ENCODE data around the gene TBXA2R. TPM values are rescaled to one million over a fixed set of nuclear protein-coding genes. Genes with fewer than 3 reads are reported as not detected.
A peak's percentile ranks its signal among the peaks of the same experiment; 100 is the strongest.

TBXA2R gene
- total RNA-seq, 2 experiments from 2014 or later: 0.20 to 0.23 TPM

DNA sequence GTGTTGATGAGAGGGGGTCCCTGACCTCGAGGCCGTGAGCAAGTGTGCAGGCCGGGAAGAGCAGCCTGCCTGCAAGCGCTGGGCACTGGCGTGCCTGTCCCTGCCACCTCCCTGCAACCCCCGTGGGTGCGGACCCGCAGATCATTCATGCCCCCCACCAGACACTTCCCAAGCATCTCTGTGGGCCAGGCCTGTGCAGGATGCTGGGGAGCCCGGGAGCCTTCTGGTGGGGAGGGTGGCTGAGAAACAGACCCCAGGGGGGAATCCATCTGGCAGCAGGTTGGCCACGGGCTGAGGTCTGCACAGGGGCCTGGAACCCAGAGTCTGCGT, 38.4 kb upstream of the TBXA2R start:
- no peak for DNase-seq
- no peak overlapping the region for H3K4me3 Mint-ChIP-seq
- H3K36me3 Mint-ChIP-seq (ENCODE audit: low read depth): no peaks in the 10 kb centered on the region
- CTCF ChIA-PET: no interaction called here
- POLR2A ChIA-PET: no interaction called here
- no peaks in the 10 kb centered on the region for H3K4me1 Mint-ChIP-seq
- no peaks in the 10 kb centered on the region for H3K27me3 Mint-ChIP-seq
- H3K9me3 Mint-ChIP-seq: no peaks in the 10 kb centered on the region
- no peak overlapping the region for H3K27ac Mint-ChIP-seq

- Mint-ChIP-seq H3K4me3 (no peak overlapping the region), H3K4me1 (no peaks in the 10 kb centered on the region), H3K27ac (no peak overlapping the region)
Observed at GRCh38 chr19:3644351-3645066, 37.8 kb upstream of the TBXA2R start.

DNA sequence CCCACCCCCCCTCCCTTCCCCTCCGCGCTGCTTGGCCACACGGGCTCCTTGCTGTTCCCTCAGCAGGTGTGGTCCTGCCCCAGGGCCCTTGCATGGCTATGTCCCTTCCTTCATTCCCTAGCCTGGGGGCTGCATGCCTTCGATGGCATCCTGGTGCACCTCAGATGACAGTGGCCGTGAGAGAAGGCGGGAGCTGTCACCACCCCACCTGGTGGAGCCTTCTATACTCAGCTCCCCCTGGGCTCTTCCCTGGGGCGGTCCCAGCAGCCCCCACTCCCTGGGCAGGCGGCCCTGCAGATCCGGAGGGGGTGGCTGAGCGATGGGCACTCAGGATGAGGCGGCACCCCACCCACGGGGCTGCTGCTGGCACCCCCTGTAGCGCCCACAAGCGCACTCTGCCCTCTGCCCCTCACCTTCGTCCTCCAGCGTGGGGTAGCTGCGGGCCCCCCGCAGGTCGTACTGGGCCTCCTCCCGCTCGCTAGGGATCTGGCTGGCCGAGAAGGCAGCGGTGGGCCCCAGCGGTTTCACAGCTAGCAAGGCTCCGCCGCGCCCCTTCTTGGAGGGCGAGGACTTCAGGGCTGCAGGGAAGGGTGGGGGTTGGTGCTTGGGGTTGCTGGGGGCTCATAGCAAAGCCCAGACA, 37.1 kb upstream of the TBXA2R start:
- H3K4me3 Mint-ChIP-seq: no peak overlapping the region
- H3K27me3 Mint-ChIP-seq: no peaks in the 10 kb centered on the region
- H3K27ac Mint-ChIP-seq: no peak overlapping the region
- H3K4me1 Mint-ChIP-seq: no peaks in the 10 kb centered on the region
- DNase-seq: no peak
- H3K36me3 Mint-ChIP-seq (ENCODE audit: low read depth): no peaks in the 10 kb centered on the region
- ChIA-PET CTCF (no interaction called here), POLR2A (no interaction called here)
- H3K9me3 Mint-ChIP-seq: no peaks in the 10 kb centered on the region

More at GRCh38 chr19:3644351-3645066, 37.8 kb upstream of the TBXA2R start:
- no peaks in the 10 kb centered on the region for H3K9me3 Mint-ChIP-seq
- no peaks in the 10 kb centered on the region for H3K36me3 Mint-ChIP-seq (ENCODE audit: low read depth)
- no peaks in the 10 kb centered on the region for H3K27me3 Mint-ChIP-seq
- ChIA-PET CTCF (no interaction called here), POLR2A (no interaction called here)
- DNase-seq: no peak

DNA sequence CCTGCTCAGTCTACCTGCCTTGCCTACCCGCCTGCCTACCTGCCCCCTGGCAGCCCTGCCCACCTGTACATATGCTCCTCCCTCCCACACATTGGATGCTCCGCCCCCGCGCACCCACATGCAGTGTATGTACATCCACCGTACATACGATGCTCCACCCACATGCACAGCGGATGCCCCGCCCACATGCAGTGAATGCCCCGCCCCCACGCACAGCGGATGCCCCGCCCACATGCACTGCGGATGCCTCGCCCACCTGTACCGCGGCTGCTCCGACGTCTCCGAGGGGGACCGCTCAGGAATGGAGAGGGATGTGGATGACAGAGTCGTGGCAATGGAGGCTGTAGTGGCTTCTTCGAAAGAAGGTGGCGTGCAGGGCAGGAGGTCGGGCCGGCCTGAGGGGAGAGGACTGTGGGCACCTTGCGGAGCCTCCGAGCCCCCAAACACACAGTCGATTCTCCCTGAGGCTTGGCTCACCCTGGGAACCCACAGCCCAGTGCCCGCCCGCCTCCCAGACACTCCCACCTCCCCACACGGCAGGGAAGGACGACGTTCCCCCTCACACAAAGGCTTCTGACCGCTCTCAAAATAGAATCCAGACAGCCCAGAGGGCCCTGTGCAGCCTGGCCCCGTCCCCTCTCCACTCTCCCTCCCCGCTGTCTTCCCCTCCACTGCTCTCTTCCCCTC, 36.5 kb upstream of the TBXA2R start:
- DNase-seq: peak; percentile 23
- ChIA-PET POLR2A (no interaction called here), CTCF (no interaction called here)
- no peaks in the 10 kb centered on the region for H3K4me1 Mint-ChIP-seq
- H3K9me3 Mint-ChIP-seq: no peaks in the 10 kb centered on the region
- no peaks in the 10 kb centered on the region for H3K36me3 Mint-ChIP-seq (ENCODE audit: low read depth)
- H3K27ac Mint-ChIP-seq: peak overlapping the region; percentile 31
- no peaks in the 10 kb centered on the region for H3K27me3 Mint-ChIP-seq
- no peak overlapping the region for H3K4me3 Mint-ChIP-seq

GRCh38 chr19:3642296-3642695, 35.6 kb upstream of the TBXA2R start:
- Mint-ChIP-seq H3K36me3 (ENCODE audit: low read depth) (no peaks in the 10 kb centered on the region), H3K27ac (no peak overlapping the region), H3K4me3 (no peak overlapping the region), H3K4me1 (no peaks in the 10 kb centered on the region), H3K9me3 (no peaks in the 10 kb centered on the region), H3K27me3 (no peaks in the 10 kb centered on the region)
- CTCF ChIA-PET: no interaction called here
- no peak for DNase-seq
- POLR2A ChIA-PET: no interaction called here

- DNase-seq: no peak
- Mint-ChIP-seq H3K4me1 (no peaks in the 10 kb centered on the region), H3K36me3 (ENCODE audit: low read depth) (no peaks in the 10 kb centered on the region), H3K9me3 (no peaks in the 10 kb centered on the region), H3K27me3 (no peaks in the 10 kb centered on the region), H3K4me3 (no peak overlapping the region), H3K27ac (no peak overlapping the region)
- POLR2A ChIA-PET: no interaction called here
- CTCF ChIA-PET: no interaction called here
Observed at GRCh38 chr19:3641515-3642269, 35.0 kb upstream of the TBXA2R start.

DNA sequence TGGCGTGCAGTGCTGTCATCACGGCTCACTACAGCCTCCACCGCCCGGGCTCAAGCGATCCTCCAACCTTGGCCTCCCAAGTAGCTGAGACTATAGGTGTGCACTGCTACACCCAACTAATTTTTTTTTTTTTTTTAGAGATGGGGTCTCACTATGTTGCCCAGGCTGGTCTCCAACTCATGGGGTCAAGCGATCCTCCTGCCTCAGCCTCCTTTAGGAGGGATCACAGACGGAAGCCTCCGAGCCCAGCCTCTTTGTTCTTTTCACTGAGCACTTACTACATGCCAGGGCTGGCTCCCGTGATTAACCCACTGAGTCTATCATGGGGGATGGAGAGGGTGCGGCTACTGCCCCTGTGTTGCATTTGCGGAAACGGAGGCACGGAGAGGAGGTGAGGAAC, 32.8 kb upstream of the TBXA2R start:
- no peaks in the 10 kb centered on the region for H3K27me3 Mint-ChIP-seq

DNA sequence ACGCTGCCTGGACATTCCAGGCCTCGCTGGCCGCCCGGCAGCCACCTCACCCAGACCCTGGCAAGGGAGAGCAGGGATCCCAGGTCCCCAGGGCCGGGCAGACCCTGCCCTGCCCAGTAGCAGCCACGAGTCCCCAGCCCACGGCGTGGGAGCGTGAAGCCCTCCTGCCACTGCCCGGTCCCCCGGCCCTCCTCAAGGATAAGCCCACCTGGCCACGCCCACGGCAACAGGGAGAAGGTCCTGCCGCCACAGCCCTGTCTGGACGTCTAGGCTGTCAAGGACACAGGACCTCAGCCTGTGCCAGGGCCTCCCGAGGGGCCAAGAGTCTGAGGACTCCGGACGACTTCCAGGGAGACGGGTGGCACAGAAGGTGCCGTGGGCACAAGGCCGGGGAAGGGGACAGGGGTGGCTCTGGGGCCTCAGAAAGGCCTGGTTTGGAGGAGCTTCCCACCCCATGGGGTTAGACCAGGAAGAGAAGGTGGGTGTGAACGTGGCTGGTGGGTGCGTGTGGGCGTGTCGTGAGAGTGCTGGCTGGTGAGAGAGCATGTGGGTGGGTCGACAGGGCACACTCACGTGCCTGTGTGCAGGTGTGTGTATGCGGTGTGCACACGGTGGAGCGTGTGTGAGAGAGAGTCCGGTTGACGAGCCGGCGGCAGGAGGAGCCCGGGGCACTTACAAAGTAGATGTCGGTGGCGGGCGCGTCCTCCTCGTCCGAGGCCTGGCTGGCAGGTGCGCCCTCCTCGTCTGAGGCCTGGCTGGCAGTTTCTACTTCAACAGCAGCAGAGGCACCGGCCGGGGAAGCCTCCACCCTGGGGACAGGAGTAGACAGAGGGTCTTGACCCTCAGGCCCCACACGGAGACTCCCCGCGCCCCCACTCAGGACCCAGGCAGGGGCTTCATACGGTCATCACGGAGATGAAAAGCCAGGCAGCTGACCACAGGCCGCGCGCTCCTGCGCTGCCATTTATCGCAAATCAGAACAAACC, 31.8 kb upstream of the TBXA2R start:
- Mint-ChIP-seq H3K27me3 (no peaks in the 10 kb centered on the region), H3K4me3 (no peak overlapping the region), H3K36me3 (ENCODE audit: low read depth) (no peaks in the 10 kb centered on the region), H3K9me3 (no peaks in the 10 kb centered on the region), H3K4me1 (no peaks in the 10 kb centered on the region), H3K27ac (no peak overlapping the region)
- POLR2A ChIA-PET: interaction anchor here (0.6 kb wide), 1 partner anchor 332 kb away, joined by 5 read pairs; no protein-coding TSS in a partner anchor
- DNase-seq: no peak
- CTCF ChIA-PET: no interaction called here

More for the DNA sequence above, 32.8 kb upstream of the TBXA2R start:
- H3K4me1 Mint-ChIP-seq: no peaks in the 10 kb centered on the region
- H3K36me3 Mint-ChIP-seq (ENCODE audit: low read depth): no peaks in the 10 kb centered on the region
- ChIA-PET POLR2A (interaction anchor here (0.6 kb wide), 1 partner anchor 333 kb away, joined by 5 read pairs; no protein-coding TSS in a partner anchor), CTCF (no interaction called here)
- no peak for DNase-seq
- no peak overlapping the region for H3K4me3 Mint-ChIP-seq
- H3K9me3 Mint-ChIP-seq: no peaks in the 10 kb centered on the region
- H3K27ac Mint-ChIP-seq: no peak overlapping the region

DNA sequence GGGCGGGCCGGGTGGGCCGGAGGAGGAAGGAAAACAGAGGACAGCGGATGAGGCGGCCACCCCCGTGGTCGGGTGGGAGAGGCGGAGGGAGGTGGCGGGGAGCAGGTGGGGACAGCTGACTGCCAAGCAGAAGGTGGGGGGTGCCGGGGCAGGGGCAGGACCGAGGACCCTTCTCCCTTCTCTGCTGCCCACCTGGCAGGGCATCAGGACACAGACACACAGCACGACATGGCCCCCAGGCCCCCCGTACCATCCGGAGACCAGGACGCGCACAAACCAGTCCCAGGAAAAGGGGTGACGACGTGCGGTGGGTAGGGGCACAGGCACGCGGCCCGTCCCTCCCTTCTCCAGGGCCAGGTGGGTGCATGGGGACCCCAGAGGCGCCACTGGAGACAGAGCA, 30.9 kb upstream of the TBXA2R start:
- Mint-ChIP-seq H3K4me1 (no peaks in the 10 kb centered on the region), H3K9me3 (no peaks in the 10 kb centered on the region), H3K27ac (no peak overlapping the region), H3K27me3 (no peaks in the 10 kb centered on the region), H3K4me3 (no peak overlapping the region), H3K36me3 (ENCODE audit: low read depth) (no peaks in the 10 kb centered on the region)
- no peak for DNase-seq
- POLR2A ChIA-PET: no interaction called here
- CTCF ChIA-PET: no interaction called here

DNA sequence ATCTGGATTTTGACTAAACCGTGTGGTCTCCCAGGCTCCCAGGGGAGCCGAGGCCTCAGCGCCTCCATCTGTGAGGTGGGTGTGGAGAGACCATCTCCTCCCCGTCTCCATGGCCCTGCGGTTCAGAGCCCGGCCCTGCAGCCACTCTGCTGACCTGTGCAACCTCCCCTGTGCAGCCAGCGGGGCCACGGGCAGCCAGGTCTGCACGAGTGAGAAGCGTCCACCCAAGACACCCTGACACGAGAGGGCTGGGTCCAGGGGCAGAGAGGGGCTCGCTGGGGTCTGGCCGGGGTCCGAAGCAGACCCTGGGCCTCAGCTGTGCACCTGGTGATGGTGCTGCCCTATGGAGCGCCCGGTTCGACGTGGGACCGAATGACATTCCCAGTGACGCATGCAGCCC, 30.3 kb upstream of the TBXA2R start:
- Mint-ChIP-seq H3K27ac (no peak overlapping the region), H3K9me3 (no peaks in the 10 kb centered on the region), H3K4me1 (no peaks in the 10 kb centered on the region), H3K4me3 (no peak overlapping the region), H3K36me3 (ENCODE audit: low read depth) (no peaks in the 10 kb centered on the region), H3K27me3 (no peaks in the 10 kb centered on the region)
- CTCF ChIA-PET: no interaction called here
- DNase-seq: no peak
- POLR2A ChIA-PET: no interaction called here

- Mint-ChIP-seq H3K9me3 (no peaks in the 10 kb centered on the region), H3K4me1 (no peaks in the 10 kb centered on the region), H3K4me3 (no peak overlapping the region), H3K27ac (no peak overlapping the region), H3K27me3 (no peaks in the 10 kb centered on the region), H3K36me3 (ENCODE audit: low read depth) (no peaks in the 10 kb centered on the region)
- DNase-seq: no peak
- ChIA-PET POLR2A (no interaction called here), CTCF (no interaction called here)
Observed at GRCh38 chr19:3636506-3636905, 29.8 kb upstream of the TBXA2R start.

DNA sequence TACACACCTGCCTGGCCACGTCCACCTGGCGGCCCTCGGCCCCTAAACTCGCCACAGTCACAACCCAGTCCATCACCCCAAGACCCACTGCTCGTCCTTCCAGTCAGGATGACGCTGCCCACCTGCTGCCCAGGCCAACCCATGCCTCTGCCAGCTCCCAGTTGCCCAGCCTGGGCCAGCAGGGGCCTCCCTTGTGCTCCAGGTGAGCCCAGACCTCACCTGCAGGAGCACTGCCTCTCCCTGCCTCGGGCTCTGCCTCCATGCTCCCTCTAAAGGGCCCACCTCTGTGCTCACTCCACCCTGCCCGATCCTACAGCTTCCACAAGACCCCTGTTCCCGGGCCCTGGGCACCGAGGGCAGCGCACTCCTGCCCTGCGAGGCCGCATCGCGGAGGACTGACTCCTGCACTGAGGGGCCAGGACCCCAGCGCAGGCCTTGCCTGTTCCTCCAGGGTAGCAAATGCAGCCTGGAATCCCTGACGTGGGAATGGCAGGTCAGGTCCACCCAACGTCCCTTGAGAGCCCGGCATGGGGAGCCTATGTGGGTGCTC, 27.9 kb upstream of the TBXA2R start:
- Mint-ChIP-seq H3K36me3 (ENCODE audit: low read depth) (no peaks in the 10 kb centered on the region), H3K4me1 (no peaks in the 10 kb centered on the region), H3K27ac (no peak overlapping the region)

More for the DNA sequence above, 27.9 kb upstream of the TBXA2R start:
- no peak overlapping the region for H3K4me3 Mint-ChIP-seq
- ChIA-PET CTCF (no interaction called here), POLR2A (no interaction called here)
- H3K27me3 Mint-ChIP-seq: no peaks in the 10 kb centered on the region
- DNase-seq: no peak
- no peaks in the 10 kb centered on the region for H3K9me3 Mint-ChIP-seq
